ENCODE results near the gene FCHSD2.
"Not testable (repeated sequence)": the region's sequence is repeated elsewhere in the genome, so short reads cannot be mapped to it uniquely, and the experiment has no call there.

Gene FCHSD2

GRCh38 chr11:73047773-73048371, 94.2 kb downstream of the FCHSD2 start:
- DNase-seq (ENCODE audit: low read depth): no peak
- no peak overlapping the region for H3K4me3 ChIP-seq (replicated peaks; ENCODE audit: low read depth, low read length)
- TF ChIP-seq CTCF (IDR thresholded peaks at IDR 0.05; ENCODE audit: low read length, missing control alignments): no peak

GRCh38 chr11:73040046-73040445, 102.1 kb downstream of the FCHSD2 start:
- no peak overlapping the region for H3K4me3 ChIP-seq (replicated peaks; ENCODE audit: low read depth, low read length)
- TF ChIP-seq CTCF (IDR thresholded peaks at IDR 0.05; ENCODE audit: low read length, missing control alignments): no peak
- no peak for DNase-seq (ENCODE audit: low read depth)

GRCh38 chr11:73034777-73035176, 107.3 kb downstream of the FCHSD2 start:
- H3K4me3 ChIP-seq (replicated peaks; ENCODE audit: low read depth, low read length): no peak overlapping the region
- no peak for DNase-seq (ENCODE audit: low read depth)
- no peak for TF ChIP-seq CTCF (IDR thresholded peaks at IDR 0.05; ENCODE audit: low read length, missing control alignments)

GRCh38 chr11:73034331-73034730, 107.8 kb downstream of the FCHSD2 start:
- no peak for DNase-seq (ENCODE audit: low read depth)
- no peak for TF ChIP-seq CTCF (IDR thresholded peaks at IDR 0.05; ENCODE audit: low read length, missing control alignments)
- no peak overlapping the region for H3K4me3 ChIP-seq (replicated peaks; ENCODE audit: low read depth, low read length)

- no peak overlapping the region for H3K4me3 ChIP-seq (replicated peaks; ENCODE audit: low read depth, low read length)
- TF ChIP-seq CTCF (IDR thresholded peaks at IDR 0.05; ENCODE audit: low read length, missing control alignments): no peak
- no peak for DNase-seq (ENCODE audit: low read depth)
Observed at GRCh38 chr11:73030130-73030529, 112.0 kb downstream of the FCHSD2 start.

GRCh38 chr11:73029403-73029802, 112.7 kb downstream of the FCHSD2 start:
- TF ChIP-seq CTCF (IDR thresholded peaks at IDR 0.05; ENCODE audit: low read length, missing control alignments): no peak
- H3K4me3 ChIP-seq (replicated peaks; ENCODE audit: low read depth, low read length): no peak overlapping the region
- DNase-seq (ENCODE audit: low read depth): no peak

- no peak overlapping the region for H3K4me3 ChIP-seq (replicated peaks; ENCODE audit: low read depth, low read length)
- no peak for TF ChIP-seq CTCF (IDR thresholded peaks at IDR 0.05; ENCODE audit: low read length, missing control alignments)
- no peak for DNase-seq (ENCODE audit: low read depth)
Observed at GRCh38 chr11:73028611-73029010, 113.5 kb downstream of the FCHSD2 start.

GRCh38 chr11:73027840-73028239, 114.3 kb downstream of the FCHSD2 start:
- H3K4me3 ChIP-seq (replicated peaks; ENCODE audit: low read depth, low read length); DNase-seq (ENCODE audit: low read depth): not testable (repeated sequence)

Measured in fibroblast of pulmonary artery (primary cell).